MM.1S (cell line): ENCODE data around the gene CALML5.

Source experiments
- EZH2 ChIP-seq: fragments of 300-600 bp; sonication (generic); optimal IDR thresholded peaks from 2 replicates; pipeline ENCODE3; 2017; ENCODE audit warnings: low read depth, mild to moderate bottlenecking, antibody characterized with exemption, low read length, mixed read lengths
- EZH2phosphoT487 ChIP-seq: fragments of 300-600 bp; sonication (generic); IDR thresholded peaks from 2 replicates; pipeline ENCODE4 v1.6.1; 2018; ENCODE audit warnings: antibody characterized with exemption, low read length
- TF ChIP-seq, protein P1 (sequence below): fragments of 300-600 bp; sonication (generic); IDR thresholded peaks from 2 replicates; pipeline ENCODE4 v1.5.1; 2016; ENCODE audit warnings: antibody characterized with exemption, low read length, mixed read lengths

DNA sequence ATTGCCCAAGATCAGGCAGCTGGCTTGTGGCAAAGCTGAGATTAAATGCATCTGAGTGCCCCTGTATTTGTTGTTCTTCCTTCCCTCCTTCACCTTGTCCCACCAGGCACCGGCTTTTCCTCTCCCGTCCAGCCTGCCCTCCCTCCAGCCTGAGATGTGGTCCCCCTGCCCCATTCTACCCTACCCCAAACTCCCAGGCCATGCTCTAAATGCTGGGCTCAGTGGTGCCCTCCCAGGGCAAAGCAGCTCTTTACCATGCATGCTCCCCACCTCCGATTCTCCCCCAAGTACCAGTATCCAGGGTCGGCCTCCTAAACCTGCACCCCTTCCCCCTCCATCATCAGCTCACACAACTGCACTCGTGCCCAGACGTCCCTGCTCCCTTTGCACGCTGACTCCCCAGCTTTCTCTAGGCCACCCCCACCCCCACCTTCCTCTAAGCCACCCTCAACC is 36.5 kb downstream of the CALML5 start:
- TF ChIP-seq EZH2, result no peak
- TF ChIP-seq, protein P1, sequence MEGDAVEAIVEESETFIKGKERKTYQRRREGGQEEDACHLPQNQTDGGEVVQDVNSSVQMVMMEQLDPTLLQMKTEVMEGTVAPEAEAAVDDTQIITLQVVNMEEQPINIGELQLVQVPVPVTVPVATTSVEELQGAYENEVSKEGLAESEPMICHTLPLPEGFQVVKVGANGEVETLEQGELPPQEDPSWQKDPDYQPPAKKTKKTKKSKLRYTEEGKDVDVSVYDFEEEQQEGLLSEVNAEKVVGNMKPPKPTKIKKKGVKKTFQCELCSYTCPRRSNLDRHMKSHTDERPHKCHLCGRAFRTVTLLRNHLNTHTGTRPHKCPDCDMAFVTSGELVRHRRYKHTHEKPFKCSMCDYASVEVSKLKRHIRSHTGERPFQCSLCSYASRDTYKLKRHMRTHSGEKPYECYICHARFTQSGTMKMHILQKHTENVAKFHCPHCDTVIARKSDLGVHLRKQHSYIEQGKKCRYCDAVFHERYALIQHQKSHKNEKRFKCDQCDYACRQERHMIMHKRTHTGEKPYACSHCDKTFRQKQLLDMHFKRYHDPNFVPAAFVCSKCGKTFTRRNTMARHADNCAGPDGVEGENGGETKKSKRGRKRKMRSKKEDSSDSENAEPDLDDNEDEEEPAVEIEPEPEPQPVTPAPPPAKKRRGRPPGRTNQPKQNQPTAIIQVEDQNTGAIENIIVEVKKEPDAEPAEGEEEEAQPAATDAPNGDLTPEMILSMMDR, result no peak
- TF ChIP-seq EZH2phosphoT487, result no peak
